Skeletal muscle satellite cell (primary cell): ENCODE data around the gene INVS.
"Not testable (repeated sequence)": the region's sequence is repeated elsewhere in the genome, so short reads cannot be mapped to it uniquely, and the experiment has no call there.

Experiments used
- H3K27me3 ChIP-seq: 2 replicates; pipeline ENCODE4 v1.7.0; 2013; ENCODE audit warnings: low read length; ENCODE audit not compliant: control insufficient read depth, insufficient read depth
- H3K36me3 ChIP-seq: 2 replicates; pipeline ENCODE4 v1.7.0; 2013; ENCODE audit warnings: mild to moderate bottlenecking, control low read depth, low read length; ENCODE audit not compliant: insufficient read depth
- H3K4me1 ChIP-seq: 2 replicates; pipeline ENCODE4 v1.7.0; 2013; ENCODE audit warnings: low read length; ENCODE audit not compliant: control insufficient read depth, insufficient read depth
- H3K4me2 ChIP-seq: 2 replicates; pipeline ENCODE4 v1.7.0; 2013; ENCODE audit warnings: mild to moderate bottlenecking, low read length
- H3K4me3 ChIP-seq: 2 replicates; pipeline ENCODE4 v1.7.0; 2013; ENCODE audit warnings: low read length
- H3K9ac ChIP-seq: 2 replicates; pipeline ENCODE4 v1.7.0; 2013; ENCODE audit warnings: mild to moderate bottlenecking, low read depth, low read length, moderate library complexity
- H3K9me3 ChIP-seq: replicated peaks from 2 replicates; pipeline ENCODE4 v1.7.0; 2013; ENCODE audit warnings: mild to moderate bottlenecking, control low read depth, low read length

Gene INVS

GRCh38 chr9:100069068-100069467 is 30.0 kb upstream of the INVS start:
- H3K4me1 ChIP-seq = peaks cover 14% of the 10 kb centered on the region
- not testable (repeated sequence) for H3K27me3 ChIP-seq, H3K9ac ChIP-seq, H3K9me3 ChIP-seq, H3K4me3 ChIP-seq, H3K4me2 ChIP-seq, H3K36me3 ChIP-seq

DNA sequence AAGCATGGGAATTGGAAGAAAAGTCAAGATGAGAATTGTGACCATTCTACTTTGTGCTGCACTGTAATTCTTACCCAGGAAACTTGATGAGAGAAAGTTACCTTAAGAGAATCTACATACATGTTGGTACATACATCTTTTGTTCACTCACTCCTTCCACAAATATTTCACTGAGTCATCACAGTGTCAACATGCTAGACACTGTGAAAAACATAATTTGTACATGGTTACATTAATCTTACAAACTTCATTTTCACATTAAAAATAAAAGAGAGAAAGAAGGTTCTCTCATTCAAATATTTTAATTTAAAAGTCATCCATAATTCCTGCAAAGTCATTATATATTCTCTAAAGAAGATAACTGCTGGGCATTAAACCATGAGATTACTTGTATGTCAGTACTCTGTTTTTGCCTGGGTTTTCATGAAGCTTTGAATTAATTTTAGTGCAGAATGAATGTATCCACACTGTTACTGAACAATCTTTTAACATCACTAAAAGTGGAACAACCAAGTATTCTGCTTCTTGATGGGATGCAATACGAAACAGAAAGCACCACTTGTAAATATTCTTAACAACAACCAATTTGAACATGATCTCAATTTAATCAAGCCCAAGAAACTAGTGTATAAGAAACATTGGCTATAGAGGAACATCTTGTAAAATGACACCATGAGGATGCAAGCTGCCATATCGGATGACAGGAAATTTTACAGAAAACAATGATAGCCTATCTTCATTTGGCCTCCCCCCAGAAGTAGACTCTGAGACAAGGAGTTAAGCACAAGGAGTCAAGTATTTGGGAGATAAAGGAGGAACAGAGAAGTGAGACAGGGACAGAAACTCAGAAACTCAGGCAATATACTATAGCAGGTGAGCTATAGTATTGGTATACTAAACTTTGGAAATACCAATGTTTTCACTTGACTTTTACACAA is 28.7 kb upstream of the INVS start:
- H3K36me3 ChIP-seq = no peaks in the 10 kb centered on the region
- peaks cover 4% of the 10 kb centered on the region for H3K4me1 ChIP-seq
- no peak overlapping the region for H3K9ac ChIP-seq
- H3K9me3 ChIP-seq = no peaks in the 10 kb centered on the region
- H3K27me3 ChIP-seq = no peaks in the 10 kb centered on the region
- no peak overlapping the region for H3K4me3 ChIP-seq
- H3K4me2 ChIP-seq = no peak overlapping the region

DNA sequence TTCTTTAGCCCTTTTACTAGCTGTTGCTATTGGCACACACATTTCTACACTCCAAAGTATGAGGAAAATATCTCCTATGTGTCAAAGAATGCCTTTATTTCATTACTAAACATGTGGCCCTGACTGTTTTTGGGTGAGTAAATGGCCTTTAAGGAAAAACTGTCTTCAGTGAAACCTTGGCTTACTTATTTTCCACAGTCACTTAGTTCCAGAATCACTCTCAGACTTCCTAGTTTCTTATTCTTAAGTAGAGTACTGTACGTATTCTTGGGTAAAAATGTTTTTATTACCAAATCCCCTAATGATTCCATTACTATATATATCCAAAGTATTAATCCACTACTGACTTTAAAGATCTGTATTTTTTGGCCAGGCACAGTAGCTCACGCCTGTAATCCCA is 27.8 kb upstream of the INVS start:
- H3K9ac ChIP-seq = no peak overlapping the region
- no peaks in the 10 kb centered on the region for H3K36me3 ChIP-seq
- H3K9me3 ChIP-seq = no peaks in the 10 kb centered on the region
- H3K27me3 ChIP-seq = no peaks in the 10 kb centered on the region
- H3K4me3 ChIP-seq = no peak overlapping the region
- no peak overlapping the region for H3K4me2 ChIP-seq
- H3K4me1 ChIP-seq = peaks cover 3% of the 10 kb centered on the region

GRCh38 chr9:100072805-100073204 is 26.2 kb upstream of the INVS start:
- peaks cover 3% of the 10 kb centered on the region for H3K36me3 ChIP-seq
- H3K9me3 ChIP-seq = no peaks in the 10 kb centered on the region
- no peak overlapping the region for H3K4me3 ChIP-seq

GRCh38 chr9:100074093-100074492 is 24.9 kb upstream of the INVS start:
- Histone ChIP-seq H3K4me1 (peaks cover 3% of the 10 kb centered on the region), H3K27me3 (no peaks in the 10 kb centered on the region), H3K36me3 (peaks cover 3% of the 10 kb centered on the region), H3K4me3 (no peak overlapping the region), H3K9me3 (no peaks in the 10 kb centered on the region), H3K4me2 (no peak overlapping the region), H3K9ac (no peak overlapping the region)

More at GRCh38 chr9:100072805-100073204, 26.2 kb upstream of the INVS start:
- peaks cover 3% of the 10 kb centered on the region for H3K4me1 ChIP-seq
- H3K9ac ChIP-seq = no peak overlapping the region
- H3K27me3 ChIP-seq = no peaks in the 10 kb centered on the region
- H3K4me2 ChIP-seq = no peak overlapping the region

GRCh38 chr9:100074989-100075388 is 24.1 kb upstream of the INVS start:
- H3K4me2 ChIP-seq = no peak overlapping the region
- H3K27me3 ChIP-seq = peaks cover 1% of the 10 kb centered on the region
- H3K4me1 ChIP-seq = peaks cover 3% of the 10 kb centered on the region
- H3K4me3 ChIP-seq = no peak overlapping the region
- peaks cover 3% of the 10 kb centered on the region for H3K36me3 ChIP-seq
- no peaks in the 10 kb centered on the region for H3K9me3 ChIP-seq
- H3K9ac ChIP-seq = no peak overlapping the region

- not testable (repeated sequence) for H3K4me2 ChIP-seq, H3K4me1 ChIP-seq, H3K9me3 ChIP-seq, H3K4me3 ChIP-seq, H3K36me3 ChIP-seq, H3K9ac ChIP-seq
- H3K27me3 ChIP-seq = peaks cover 11% of the 10 kb centered on the region
Measured at GRCh38 chr9:100076256-100076655, 22.8 kb upstream of the INVS start.

DNA sequence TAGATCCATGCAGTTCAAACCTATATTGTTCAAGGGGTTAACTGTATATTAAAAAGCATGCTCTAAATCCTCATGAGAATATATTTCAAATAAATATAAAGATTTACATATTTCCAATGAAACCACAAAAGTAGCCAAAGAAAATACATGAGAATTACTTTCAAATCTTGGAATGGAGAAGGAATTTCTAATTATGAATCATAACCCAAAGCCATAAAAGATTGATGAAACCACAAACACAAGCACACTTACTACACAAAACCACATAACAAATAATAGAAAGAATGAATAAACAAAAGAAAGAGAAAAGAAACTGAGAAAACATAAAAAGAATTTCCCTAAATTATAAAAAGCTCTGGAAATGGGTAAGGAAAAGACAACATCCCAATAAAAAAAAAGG is 16.3 kb upstream of the INVS start:
- Histone ChIP-seq H3K9me3 (no peaks in the 10 kb centered on the region), H3K4me1 (peaks cover 24% of the 10 kb centered on the region), H3K4me2 (peak overlapping the region; percentile 65), H3K4me3 (no peak overlapping the region), H3K36me3 (no peaks in the 10 kb centered on the region), H3K27me3 (peaks cover 39% of the 10 kb centered on the region), H3K9ac (no peak overlapping the region)

GRCh38 chr9:100083448-100084127 is 15.5 kb upstream of the INVS start:
- Histone ChIP-seq H3K27me3 (peaks cover 39% of the 10 kb centered on the region), H3K36me3 (no peaks in the 10 kb centered on the region), H3K4me1 (peaks cover 24% of the 10 kb centered on the region), H3K9ac (no peak overlapping the region), H3K4me3 (no peak overlapping the region), H3K4me2 (peak overlapping the region; percentile 65), H3K9me3 (no peaks in the 10 kb centered on the region)

- Histone ChIP-seq H3K9me3 (no peaks in the 10 kb centered on the region), H3K4me3 (no peak overlapping the region), H3K4me2 (no peak overlapping the region), H3K9ac (no peak overlapping the region), H3K4me1 (peaks cover 24% of the 10 kb centered on the region), H3K27me3 (peaks cover 39% of the 10 kb centered on the region), H3K36me3 (no peaks in the 10 kb centered on the region)
Measured at GRCh38 chr9:100084128-100084453, 15.0 kb upstream of the INVS start.

GRCh38 chr9:100084734-100085133 is 14.3 kb upstream of the INVS start:
- Histone ChIP-seq H3K4me1 (peaks cover 25% of the 10 kb centered on the region), H3K9ac (no peak overlapping the region), H3K9me3 (no peaks in the 10 kb centered on the region), H3K4me2 (no peak overlapping the region), H3K27me3 (peaks cover 39% of the 10 kb centered on the region), H3K4me3 (no peak overlapping the region), H3K36me3 (no peaks in the 10 kb centered on the region)
